Activated naive CD8-positive, alpha-beta T cell (primary cell): Measurements from ENCODE around the gene SCIN.

Source experiments
- H3K27ac Mint-ChIP-seq: one replicate; pipeline ENCODE4 v1.8.0; 2021; ENCODE audit warnings: mixed read lengths
- H3K27me3 Mint-ChIP-seq: one replicate; pipeline ENCODE4 v1.8.0; 2021; ENCODE audit warnings: mixed read lengths
- H3K36me3 Mint-ChIP-seq: one replicate; pipeline ENCODE4 v1.8.0; 2021; ENCODE audit warnings: mixed read lengths
- H3K4me1 Mint-ChIP-seq: one replicate; pipeline ENCODE4 v1.8.0; 2021; ENCODE audit warnings: low read depth, mixed read lengths
- H3K4me3 Mint-ChIP-seq: one replicate; pipeline ENCODE4 v1.8.0; 2021; ENCODE audit warnings: mild to moderate bottlenecking, mixed read lengths
- H3K9me3 Mint-ChIP-seq: one replicate; pipeline ENCODE4 v1.8.0; 2021; ENCODE audit warnings: low read depth, mixed read lengths

Gene SCIN

DNA sequence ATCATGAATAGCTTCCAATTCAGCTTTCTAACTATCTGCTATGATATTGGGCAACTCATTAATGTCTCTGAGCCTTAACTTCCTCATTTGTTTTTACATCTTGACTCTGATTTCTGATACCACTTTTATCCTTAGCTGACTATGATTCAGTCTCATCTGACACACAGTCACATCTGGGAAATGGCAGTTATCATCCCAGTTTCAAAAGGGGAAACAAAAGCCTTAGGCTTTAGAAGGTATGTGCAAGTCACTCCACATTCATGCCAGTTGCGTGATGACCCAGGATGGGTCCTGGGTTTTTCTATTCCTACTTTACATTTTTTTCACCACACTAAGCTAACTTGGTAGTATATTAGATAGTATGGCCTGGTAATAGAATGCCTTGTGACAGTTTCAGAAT, 12.7 kb downstream of the SCIN start:
- H3K4me1 Mint-ChIP-seq, result no peaks in the 10 kb centered on the region

DNA sequence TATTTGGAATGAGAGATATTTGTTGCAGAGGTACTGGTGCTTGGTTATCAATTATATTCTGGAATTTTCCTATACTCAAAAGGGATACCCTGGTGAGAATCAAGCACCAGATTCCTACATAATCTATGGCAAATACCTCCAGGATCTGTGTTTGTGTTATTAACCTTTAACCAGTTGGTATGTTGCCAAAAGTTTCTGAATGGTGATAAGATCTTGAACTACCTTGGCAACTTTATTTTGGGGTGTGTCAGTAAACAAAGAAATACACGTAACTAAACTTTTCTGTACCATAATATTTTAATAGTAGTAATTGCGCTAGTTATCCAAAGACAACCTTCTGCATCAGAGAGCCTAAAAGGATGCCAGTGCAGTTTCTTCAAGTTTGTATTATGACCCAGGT, 13.4 kb downstream of the SCIN start:
- Mint-ChIP-seq H3K4me1 (no peaks in the 10 kb centered on the region), H3K27me3 (peaks cover 9% of the 10 kb centered on the region), H3K4me3 (no peak overlapping the region), H3K27ac (no peak overlapping the region), H3K9me3 (no peaks in the 10 kb centered on the region), H3K36me3 (no peaks in the 10 kb centered on the region)

More for the DNA sequence above, 12.7 kb downstream of the SCIN start:
- Mint-ChIP-seq H3K4me3 (no peak overlapping the region), H3K9me3 (no peaks in the 10 kb centered on the region), H3K27ac (no peak overlapping the region), H3K36me3 (no peaks in the 10 kb centered on the region), H3K27me3 (peaks cover 8% of the 10 kb centered on the region)

DNA sequence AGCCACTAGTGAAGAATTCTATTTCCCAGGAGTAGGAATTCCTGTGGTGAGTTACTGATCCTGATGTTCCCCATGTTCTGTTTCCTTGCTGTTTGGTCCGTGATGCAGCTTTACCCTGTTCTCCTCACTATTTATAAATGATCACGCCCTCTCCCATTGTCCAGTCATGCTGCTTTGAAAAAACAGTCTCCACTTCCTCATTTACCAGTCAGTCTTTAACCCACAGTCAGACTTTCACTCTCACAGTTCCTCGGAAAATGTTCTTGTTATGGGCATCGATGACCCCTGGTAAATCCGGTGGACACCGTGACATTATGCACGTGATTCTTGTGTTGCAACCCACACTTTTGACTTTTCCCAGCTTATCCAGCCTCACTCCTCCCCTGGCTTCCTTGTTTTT, 14.4 kb downstream of the SCIN start:
- no peaks in the 10 kb centered on the region for H3K9me3 Mint-ChIP-seq
- peaks cover 9% of the 10 kb centered on the region for H3K27me3 Mint-ChIP-seq
- no peaks in the 10 kb centered on the region for H3K36me3 Mint-ChIP-seq
- no peak overlapping the region for H3K27ac Mint-ChIP-seq
- H3K4me1 Mint-ChIP-seq, result no peaks in the 10 kb centered on the region
- no peak overlapping the region for H3K4me3 Mint-ChIP-seq

DNA sequence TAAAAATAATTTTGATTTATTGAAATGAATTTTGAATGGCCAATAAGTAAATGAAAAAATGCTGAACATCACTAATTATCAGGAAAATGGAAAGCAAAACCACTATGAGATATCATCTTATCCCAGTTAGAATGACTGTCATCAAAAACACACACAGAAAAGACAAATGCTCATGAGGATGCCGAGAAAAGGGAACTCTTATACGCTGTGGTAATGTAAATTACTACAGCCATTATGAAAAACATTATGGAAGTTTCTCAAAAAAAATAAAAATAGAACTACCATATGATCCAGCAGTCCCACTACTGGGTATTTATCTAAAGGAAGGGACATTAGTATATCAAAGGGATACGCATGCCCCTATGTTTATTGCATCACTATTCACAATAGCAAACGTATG, 15.8 kb downstream of the SCIN start:
- H3K36me3 Mint-ChIP-seq, result no peaks in the 10 kb centered on the region
- H3K27me3 Mint-ChIP-seq, result peaks cover 9% of the 10 kb centered on the region
- no peaks in the 10 kb centered on the region for H3K4me1 Mint-ChIP-seq
- no peak overlapping the region for H3K27ac Mint-ChIP-seq
- no peaks in the 10 kb centered on the region for H3K9me3 Mint-ChIP-seq
- H3K4me3 Mint-ChIP-seq, result no peak overlapping the region

- no peaks in the 10 kb centered on the region for H3K36me3 Mint-ChIP-seq
- peaks cover 9% of the 10 kb centered on the region for H3K27me3 Mint-ChIP-seq
- no peak overlapping the region for H3K4me3 Mint-ChIP-seq
- no peaks in the 10 kb centered on the region for H3K9me3 Mint-ChIP-seq
- H3K27ac Mint-ChIP-seq, result no peak overlapping the region
- H3K4me1 Mint-ChIP-seq, result no peaks in the 10 kb centered on the region
Measured at GRCh38 chr7:12588259-12588904, 17.9 kb downstream of the SCIN start.

DNA sequence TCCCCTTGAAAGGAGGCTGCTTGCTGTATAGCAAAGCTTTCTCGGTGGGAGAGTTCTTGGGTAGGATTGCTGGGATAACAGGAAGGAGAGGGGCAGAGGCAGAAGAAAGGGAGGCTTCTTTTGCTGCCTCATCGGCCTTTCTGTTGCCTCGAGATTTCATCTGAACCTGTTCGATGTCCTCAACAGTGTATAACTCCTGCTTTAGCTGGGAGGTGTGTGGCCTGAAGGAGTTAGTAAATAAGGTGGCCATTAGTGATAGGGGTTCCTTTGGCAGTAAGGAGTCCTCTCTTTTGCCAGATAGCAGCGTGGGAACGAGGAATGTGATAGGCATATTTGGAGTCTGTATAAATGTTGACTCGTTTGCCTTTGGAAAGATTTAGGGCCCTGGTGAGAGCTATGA, 20.0 kb downstream of the SCIN start:
- no peaks in the 10 kb centered on the region for H3K9me3 Mint-ChIP-seq
- H3K27ac Mint-ChIP-seq, result no peak overlapping the region
- H3K36me3 Mint-ChIP-seq, result no peaks in the 10 kb centered on the region
- H3K4me1 Mint-ChIP-seq, result no peaks in the 10 kb centered on the region
- no peak overlapping the region for H3K4me3 Mint-ChIP-seq
- H3K27me3 Mint-ChIP-seq, result peaks cover 3% of the 10 kb centered on the region

DNA sequence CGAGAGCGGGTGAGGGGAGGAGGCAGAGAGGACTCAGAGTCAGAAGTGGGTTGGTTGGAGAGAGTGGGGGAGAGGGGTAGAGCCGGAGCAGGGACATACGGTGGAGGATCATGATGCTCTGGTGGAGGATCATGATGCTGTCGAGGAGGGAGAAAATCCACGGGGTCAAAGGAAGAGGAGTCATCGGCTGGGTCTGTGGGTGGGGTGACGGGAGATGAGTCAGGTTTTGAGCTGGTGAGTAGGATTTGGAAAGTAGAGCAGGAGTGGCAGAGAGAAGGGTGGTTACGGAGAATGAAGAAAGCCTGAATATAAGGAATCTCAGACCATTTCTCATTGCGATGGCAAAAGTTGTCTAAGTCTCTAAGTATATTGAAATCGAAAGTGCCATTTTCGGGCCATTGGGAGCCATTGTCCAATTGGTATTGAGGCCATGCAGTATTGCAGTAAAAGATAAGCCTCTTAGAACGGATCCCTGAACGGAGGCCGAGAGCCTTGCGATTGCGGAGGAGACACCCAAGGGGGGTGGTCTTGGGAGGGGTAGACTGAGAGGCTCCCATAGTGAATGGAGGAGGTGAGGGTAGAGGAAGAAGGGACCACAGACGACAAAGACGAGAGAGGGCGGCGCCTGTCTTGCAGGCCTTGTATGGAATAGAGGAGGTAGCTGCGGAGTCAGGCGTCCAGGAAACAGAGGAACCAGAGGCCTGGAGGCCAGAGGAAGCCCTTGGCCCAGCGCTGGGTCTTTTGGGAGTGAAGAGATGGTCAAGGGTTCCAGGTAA, 23.8 kb downstream of the SCIN start:
- no peaks in the 10 kb centered on the region for H3K36me3 Mint-ChIP-seq
- no peaks in the 10 kb centered on the region for H3K9me3 Mint-ChIP-seq
- H3K4me1 Mint-ChIP-seq, result no peaks in the 10 kb centered on the region
- H3K27ac Mint-ChIP-seq, result no peak overlapping the region
- H3K4me3 Mint-ChIP-seq, result no peak overlapping the region
- no peaks in the 10 kb centered on the region for H3K27me3 Mint-ChIP-seq

DNA sequence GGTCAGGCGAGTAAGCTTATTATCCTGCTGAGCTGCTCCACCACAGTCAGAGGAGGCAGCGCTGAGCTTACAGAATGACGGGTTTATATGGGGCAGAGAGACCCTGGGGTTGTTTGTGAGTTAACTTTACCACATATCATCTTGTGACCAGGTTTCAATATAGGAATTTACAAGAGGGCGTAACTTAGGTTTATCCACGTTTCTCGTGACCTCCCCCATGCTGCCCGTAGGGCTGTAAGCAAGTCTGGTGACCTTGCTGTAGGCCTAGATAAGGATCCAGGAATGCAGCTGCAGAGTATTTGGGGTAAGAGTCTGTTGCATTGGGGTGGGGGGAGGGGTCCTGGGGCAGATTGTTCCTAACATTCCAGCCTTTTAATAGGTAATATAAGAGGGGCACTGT, 24.6 kb downstream of the SCIN start:
- no peak overlapping the region for H3K27ac Mint-ChIP-seq
- no peaks in the 10 kb centered on the region for H3K36me3 Mint-ChIP-seq
- H3K27me3 Mint-ChIP-seq, result no peaks in the 10 kb centered on the region
- H3K9me3 Mint-ChIP-seq, result no peaks in the 10 kb centered on the region
- no peaks in the 10 kb centered on the region for H3K4me1 Mint-ChIP-seq
- H3K4me3 Mint-ChIP-seq, result no peak overlapping the region

DNA sequence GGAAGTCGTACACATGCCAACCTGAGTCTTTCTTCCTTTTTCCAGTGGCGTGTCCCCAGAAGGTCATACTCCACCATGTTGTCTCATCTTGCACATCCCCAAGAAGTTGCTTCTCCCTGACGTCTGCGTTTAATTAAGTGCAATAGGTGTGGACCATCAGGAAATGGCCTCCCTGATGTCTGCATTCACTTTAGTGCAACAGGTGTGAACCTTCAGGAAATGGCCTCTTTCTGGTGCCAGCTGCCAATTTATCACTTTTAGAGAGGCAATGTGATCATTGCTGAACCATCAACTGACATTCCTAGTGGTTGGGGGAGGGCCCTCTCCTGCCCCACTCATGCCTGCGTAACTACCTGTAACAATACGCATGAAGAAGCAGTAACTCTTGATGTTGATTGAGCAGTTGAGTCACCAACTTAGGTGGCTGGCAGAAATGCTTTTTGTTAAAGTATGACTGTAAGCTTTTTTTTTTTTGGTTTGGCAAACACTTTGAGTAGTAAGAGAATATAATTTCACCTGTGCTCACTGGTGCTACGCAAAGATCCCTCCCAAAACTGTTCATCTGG, 25.8 kb downstream of the SCIN start:
- H3K36me3 Mint-ChIP-seq, result no peaks in the 10 kb centered on the region
- no peaks in the 10 kb centered on the region for H3K27me3 Mint-ChIP-seq

DNA sequence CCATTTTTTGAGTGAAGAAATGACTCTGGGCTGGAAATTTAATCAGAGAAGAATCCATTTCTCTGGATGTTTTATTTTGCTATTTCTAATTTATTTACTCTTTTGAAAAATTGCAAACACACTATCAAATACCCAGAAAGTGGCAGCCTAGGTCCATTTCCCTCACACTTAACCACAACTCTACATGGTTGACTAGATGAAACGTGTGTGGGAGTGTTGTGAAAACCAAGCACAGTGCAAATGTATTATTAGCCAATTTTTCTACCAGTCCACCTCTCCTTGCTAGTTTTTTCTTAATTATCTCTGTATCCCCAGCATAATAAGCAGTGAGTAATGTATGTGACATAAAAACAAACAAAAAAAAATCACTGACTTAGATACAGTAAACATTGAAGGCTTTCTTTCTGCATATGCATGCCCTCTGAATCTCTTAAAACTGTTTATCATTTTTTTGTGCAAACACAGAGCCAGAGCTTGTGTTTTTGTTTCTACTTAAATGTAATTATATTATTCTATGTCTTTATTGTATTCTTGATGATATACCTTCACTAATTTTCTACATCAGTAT, 30.9 kb downstream of the SCIN start:
- Mint-ChIP-seq H3K36me3 (no peaks in the 10 kb centered on the region), H3K4me1 (no peaks in the 10 kb centered on the region), H3K4me3 (no peak overlapping the region), H3K9me3 (peaks cover 15% of the 10 kb centered on the region), H3K27ac (no peak overlapping the region), H3K27me3 (no peaks in the 10 kb centered on the region)

More for the DNA sequence above, 25.8 kb downstream of the SCIN start:
- H3K27ac Mint-ChIP-seq, result no peak overlapping the region
- H3K9me3 Mint-ChIP-seq, result peaks cover under 1% of the 10 kb centered on the region
- H3K4me1 Mint-ChIP-seq, result no peaks in the 10 kb centered on the region
- no peak overlapping the region for H3K4me3 Mint-ChIP-seq

DNA sequence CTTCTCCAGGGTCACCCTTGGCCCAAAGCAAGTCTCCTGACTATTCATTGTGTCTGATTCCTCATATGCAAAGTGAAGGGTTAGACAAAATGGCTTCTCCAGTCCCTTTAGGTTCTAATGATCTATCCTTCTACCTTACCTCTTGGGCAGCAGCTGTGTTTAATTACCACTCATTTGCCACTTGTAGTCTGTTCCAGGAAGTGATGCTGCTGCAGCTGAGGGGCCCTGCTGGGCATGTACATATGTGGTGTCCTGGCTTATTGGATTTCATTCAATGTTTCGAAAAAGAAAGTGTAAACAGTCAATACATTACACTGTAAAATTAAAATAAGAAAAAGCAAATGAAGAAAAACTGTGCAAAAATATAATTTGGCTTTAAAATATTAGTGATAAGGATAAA, 36.6 kb downstream of the SCIN start:
- Mint-ChIP-seq H3K36me3 (no peaks in the 10 kb centered on the region), H3K27me3 (peaks cover 3% of the 10 kb centered on the region), H3K4me3 (no peak overlapping the region), H3K9me3 (peaks cover 7% of the 10 kb centered on the region), H3K27ac (no peak overlapping the region), H3K4me1 (no peaks in the 10 kb centered on the region)

DNA sequence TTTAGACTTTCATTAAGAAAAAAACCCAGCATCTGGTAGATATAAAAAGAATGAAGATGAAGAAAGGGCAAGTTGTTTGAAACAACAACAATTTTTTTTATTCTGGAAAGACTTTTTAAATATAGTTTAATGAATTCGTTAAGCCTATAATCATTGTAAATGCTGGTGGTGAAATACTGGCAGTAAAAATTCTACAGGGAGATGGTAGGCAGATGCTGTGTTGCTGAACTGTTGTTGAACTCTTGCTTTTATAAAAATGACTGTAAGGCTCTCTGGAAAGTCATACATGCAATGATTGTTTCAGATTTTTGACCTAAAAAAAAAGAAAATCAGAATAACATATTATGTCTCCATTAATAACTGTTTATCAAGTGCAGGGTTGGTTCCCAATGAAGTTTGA, 39.0 kb downstream of the SCIN start:
- Mint-ChIP-seq H3K27ac (no peak overlapping the region), H3K36me3 (no peaks in the 10 kb centered on the region), H3K4me3 (no peak overlapping the region), H3K9me3 (no peaks in the 10 kb centered on the region), H3K4me1 (no peaks in the 10 kb centered on the region), H3K27me3 (peaks cover 9% of the 10 kb centered on the region)

GRCh38 chr7:12610899-12611298, 40.4 kb downstream of the SCIN start:
- Mint-ChIP-seq H3K9me3 (no peaks in the 10 kb centered on the region), H3K27ac (no peak overlapping the region), H3K36me3 (no peaks in the 10 kb centered on the region), H3K4me1 (no peaks in the 10 kb centered on the region), H3K4me3 (no peak overlapping the region), H3K27me3 (peaks cover 9% of the 10 kb centered on the region)

DNA sequence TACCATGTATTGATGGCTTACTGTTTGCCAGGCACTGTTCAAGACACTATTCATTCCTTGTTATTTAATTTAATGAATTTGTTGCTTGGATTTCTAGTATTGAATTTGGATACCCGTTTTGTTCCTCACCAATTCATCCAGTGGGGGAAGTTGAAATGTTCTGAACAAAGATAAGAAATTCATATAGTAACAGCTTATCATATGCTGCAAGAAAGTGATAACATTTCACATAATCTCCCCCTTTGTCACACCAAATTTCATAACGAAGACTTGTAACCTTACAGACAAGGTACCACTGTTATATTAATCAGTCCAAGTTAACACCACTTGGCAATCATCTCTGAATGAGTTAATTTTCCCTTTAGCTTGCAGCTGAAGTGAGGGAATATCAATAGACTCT, 42.1 kb downstream of the SCIN start:
- Mint-ChIP-seq H3K9me3 (no peaks in the 10 kb centered on the region), H3K4me3 (no peak overlapping the region), H3K27ac (no peak overlapping the region), H3K36me3 (no peaks in the 10 kb centered on the region), H3K27me3 (peaks cover 9% of the 10 kb centered on the region), H3K4me1 (no peaks in the 10 kb centered on the region)

- Mint-ChIP-seq H3K27me3 (no peaks in the 10 kb centered on the region), H3K36me3 (no peaks in the 10 kb centered on the region), H3K27ac (no peak overlapping the region), H3K4me3 (no peak overlapping the region), H3K4me1 (no peaks in the 10 kb centered on the region), H3K9me3 (no peaks in the 10 kb centered on the region)
Measured at GRCh38 chr7:12619461-12620069, 49.0 kb downstream of the SCIN start.
